Measurements from ENCODE around the gene SLC35G1. TPM values are rescaled to one million over a fixed set of nuclear protein-coding genes. Genes with fewer than 3 reads are reported as not detected.

SLC35G1 gene
- total and polyA plus RNA-seq, 2 of the 8 experiments (the other 6 are each of a cell fraction or from before 2014, with no cell fraction given): 6.2 to 6.4 TPM

- no peak overlapping the region for H3K4ac ChIP-seq (replicated peaks; ENCODE audit: insufficient read length, low read depth, low read length)
- H3K23me2 ChIP-seq (ENCODE audit: low read depth, low read length): no peaks in the 10 kb centered on the region
- H2BK20ac ChIP-seq (ENCODE audit: low read length): no peak overlapping the region
- H4K8ac ChIP-seq (ENCODE audit: extremely low read depth, insufficient read depth, low read length): no peak overlapping the region
- no peak for DNase-seq (ENCODE audit: low read depth in 1 of 2, low spot score in 2 of 2)
- ChIA-PET CTCF (ENCODE audit: partially characterized antibody) (interaction anchor here (1.4 kb wide), 1 partner anchor 15 kb away, joined by 4 read pairs; no protein-coding TSS in a partner anchor), POLR2A (ENCODE audit: partially characterized antibody) (no interaction called here)
- H3K23ac ChIP-seq (ENCODE audit: insufficient read length): no peak overlapping the region
- H3K14ac ChIP-seq (ENCODE audit: insufficient read length): no peak overlapping the region
- H2BK5ac ChIP-seq (ENCODE audit: low read depth, low read length): no peak overlapping the region
- H3K79me2 ChIP-seq (ENCODE audit: control insufficient read depth in 1 of 2, insufficient read depth in 2 of 2, low read length in 2 of 2): no peaks in the 10 kb centered on the region
- H3K4me1 ChIP-seq (replicated peaks in 1 of 4; ENCODE audit: control insufficient read depth in 3 of 4, insufficient read depth in 4 of 4, low read length in 3 of 4): peaks cover 0 to 2% (median 0%) of the 10 kb centered on the region in 4 experiments; a peak in 2 of 7 replicates
- H3K9me3 ChIP-seq (ENCODE audit: insufficient read depth in 2 of 2, low read depth in 1 of 2, low read length in 1 of 2): no peaks in the 10 kb centered on the region
- no peak overlapping the region for H3K56ac ChIP-seq (replicated peaks; ENCODE audit: insufficient read length, low read depth, low read length)
- H3K4me3 ChIP-seq (ENCODE audit: extremely low read depth in 1 of 4, insufficient read depth in 2 of 4, low read depth in 3 of 4, low read length in 4 of 4): no peak overlapping the region
- no peak overlapping the region for H2AK5ac ChIP-seq (ENCODE audit: low read depth, low read length)
- no peak overlapping the region for H3K4me2 ChIP-seq (ENCODE audit: insufficient read depth in 1 of 2, low read depth in 2 of 2, low read length in 2 of 2)
- H3K27ac ChIP-seq (ENCODE audit: low read depth, low read length): no peak overlapping the region
- H4K5ac ChIP-seq (ENCODE audit: insufficient read length, low read depth, low read length): no peak overlapping the region
- H4K91ac ChIP-seq (replicated peaks; ENCODE audit: insufficient read length, low read length): no peak overlapping the region
- H2BK120ac ChIP-seq (replicated peaks; ENCODE audit: low read depth, low read length): no peak overlapping the region
- peaks cover 0 to 2% (median 0%) of the 10 kb centered on the region in 4 experiments; a peak in 1 of 7 replicates for H3K27me3 ChIP-seq (replicated peaks in 1 of 4; ENCODE audit: control insufficient read depth in 3 of 4, extremely low read depth in 1 of 4, insufficient read depth in 3 of 4, low read length in 3 of 4)
- no peak overlapping the region for H2BK15ac ChIP-seq (ENCODE audit: low read length)
- H3K9ac ChIP-seq (replicated peaks in 1 of 4; ENCODE audit: extremely low read depth in 1 of 4, low read depth in 3 of 4, low read length in 3 of 4): no peak overlapping the region
- TF ChIP-seq BCL11A (IDR thresholded peaks at IDR 0.05; ENCODE audit: low read depth in 2 of 2, low read length in 2 of 2): no peak
- TF ChIP-seq SP1 (IDR thresholded peaks at IDR 0.05; ENCODE audit: low read depth, low read length): no peak
- no peak for TF ChIP-seq RBBP5 (IDR thresholded peaks at IDR 0.05; ENCODE audit: borderline replicate concordance, low read depth, low read length)
- no peak overlapping the region for H2AFZ ChIP-seq (ENCODE audit: low read length)
- H4K20me1 ChIP-seq (replicated peaks in 1 of 2; ENCODE audit: control insufficient read depth in 1 of 2, insufficient read depth in 2 of 2, low read length in 2 of 2): no peaks in the 10 kb centered on the region
- H3K79me1 ChIP-seq (ENCODE audit: low read depth, low read length): no peaks in the 10 kb centered on the region
- no peak overlapping the region for H2BK12ac ChIP-seq (ENCODE audit: low read depth, low read length)
- H3K36me3 ChIP-seq (ENCODE audit: control insufficient read depth in 2 of 4, insufficient read depth in 4 of 4, low read length in 3 of 4): no peaks in the 10 kb centered on the region
- H3K18ac ChIP-seq (ENCODE audit: extremely low read depth, low read length): no peak overlapping the region
- FAIRE-seq: no peak
Observed at GRCh38 chr10:93876381-93876780, 17.4 kb upstream of the SLC35G1 start.

All from H1 (cell line).